KMS-11 (cell line): ENCODE data around the gene AMDHD2.

Experiments
- H2AFZ ChIP-seq: fragments of 200-600 bp; sonication (generic); 2 replicates; pipeline ENCODE4 v1.6.1; 2016; ENCODE audit warnings: antibody characterized with exemption, mixed run types, low read depth
- H3K27ac ChIP-seq: fragments of 200-600 bp; sonication (generic); 2 replicates; pipeline ENCODE4 v1.6.1; 2016; ENCODE audit warnings: mild to moderate bottlenecking, mixed run types
- H3K27me3 ChIP-seq: fragments of 200-600 bp; sonication (generic); 2 replicates; pipeline ENCODE4 v1.6.1; 2017; ENCODE audit warnings: mild to moderate bottlenecking, low read depth, mixed run types, moderate library complexity; ENCODE audit not compliant: insufficient read depth
- H3K36me3 ChIP-seq: fragments of 200-600 bp; sonication (generic); 2 replicates; pipeline ENCODE4 v1.6.1; 2017; ENCODE audit warnings: mild to moderate bottlenecking, mixed run types; ENCODE audit not compliant: insufficient read depth
- H3K4me1 ChIP-seq: fragments of 200-600 bp; sonication (generic); 2 replicates; pipeline ENCODE4 v1.6.1; 2016; ENCODE audit warnings: mild to moderate bottlenecking, low read depth, mixed run types; ENCODE audit not compliant: poor library complexity, severe bottlenecking
- H3K4me2 ChIP-seq: fragments of 200-600 bp; sonication (generic); 2 replicates; pipeline ENCODE4 v1.7.0; 2016; ENCODE audit warnings: mild to moderate bottlenecking, mixed run types
- H3K4me3 ChIP-seq: fragments of 200-600 bp; sonication (generic); IDR thresholded peaks from 2 replicates; pipeline ENCODE4 v1.6.1; 2017; ENCODE audit warnings: low read depth, low read length, mixed read lengths; ENCODE audit not compliant: insufficient read depth
- H3K79me2 ChIP-seq: fragments of 200-600 bp; sonication (generic); 2 replicates; pipeline ENCODE4 v1.6.1; 2016; ENCODE audit warnings: low read depth, mixed run types; ENCODE audit not compliant: insufficient read depth
- H3K9ac ChIP-seq: fragments of 200-600 bp; sonication (generic); 2 replicates; pipeline ENCODE4 v1.6.1; 2016; ENCODE audit warnings: mild to moderate bottlenecking, mixed run types
- H4K20me1 ChIP-seq: fragments of 200-600 bp; sonication (generic); 2 replicates; pipeline ENCODE4 v1.6.1; 2016; ENCODE audit warnings: mild to moderate bottlenecking, mixed run types; ENCODE audit not compliant: insufficient read depth
- CTCF ChIP-seq: fragments of 200-600 bp; sonication (generic); conservative IDR thresholded peaks from 2 replicates; pipeline ENCODE4 v1.6.1; 2017; ENCODE audit warnings: low read depth, mild to moderate bottlenecking, antibody characterized with exemption, low read length, moderate library complexity, mixed read lengths

AMDHD2 gene

GRCh38 chr16:2520097-2520783, at the start of gene AMDHD2:
TSS of gene AMDHD2 (plus strand) at chr16:2520371. CDS start at chr16:2520459, 88 bp downstream.
- H3K4me1 ChIP-seq: peaks cover 30% of the 10 kb centered on the region
- TF ChIP-seq CTCF: no peak

GRCh38 chr16:2470603-2471015, 49.6 kb upstream of the AMDHD2 start:
- H3K4me3 ChIP-seq: no peak overlapping the region
- peaks cover 46% of the 10 kb centered on the region for H3K4me1 ChIP-seq
- no peaks in the 10 kb centered on the region; the same call in 1 of the 2 replicates for H3K79me2 ChIP-seq
- 0 out of 2 replicates have a peak overlapping the region, but pooled peaks have one; percentile 10 for H3K4me2 ChIP-seq
- H4K20me1 ChIP-seq: no peaks in the 10 kb centered on the region
- H3K9ac ChIP-seq: no peak overlapping the region
- H2AFZ ChIP-seq: no peak overlapping the region
- H3K27me3 ChIP-seq: peaks cover 37% of the 10 kb centered on the region
- H3K36me3 ChIP-seq: no peaks in the 10 kb centered on the region
- H3K27ac ChIP-seq: no peak overlapping the region
- no peak for TF ChIP-seq CTCF

More at GRCh38 chr16:2520097-2520783, at the start of gene AMDHD2:
- peak within 1 kb of the TSS; percentile 19; the same call in 1 of the 2 replicates for H2AFZ ChIP-seq
- H3K27ac ChIP-seq: peak within 1 kb of the TSS; percentile 52; the same call in 1 of the 2 replicates
- peak within 1 kb of the TSS; percentile 66; the same call in 1 of the 2 replicates for H3K9ac ChIP-seq
- peak within 1 kb of the TSS; percentile 74 for H3K4me2 ChIP-seq
- no peaks in the 10 kb centered on the region; the same call in 1 of the 2 replicates for H4K20me1 ChIP-seq
- no peaks in the 10 kb centered on the region for H3K36me3 ChIP-seq
- peaks cover 66% of the 10 kb centered on the region for H3K79me2 ChIP-seq
- no peak within 1 kb of the TSS for H3K4me3 ChIP-seq
- no peaks in the 10 kb centered on the region for H3K27me3 ChIP-seq

- Histone ChIP-seq H3K4me2 (peak within 1 kb of the TSS; percentile 29), H3K27ac (no peak within 1 kb of the TSS), H3K9ac (no peak within 1 kb of the TSS), H4K20me1 (no peaks in the 10 kb centered on the region), H3K4me1 (peaks cover 51% of the 10 kb centered on the region), H3K27me3 (peaks cover 37% of the 10 kb centered on the region), H3K4me3 (no peak within 1 kb of the TSS), H3K36me3 (no peaks in the 10 kb centered on the region), H3K79me2 (no peaks in the 10 kb centered on the region; the same call in 1 of the 2 replicates), H2AFZ (no peak within 1 kb of the TSS)
- no peak for TF ChIP-seq CTCF
Measured at GRCh38 chr16:2471016-2471652, 49.0 kb upstream of the AMDHD2 start, which contains the start of gene NTN3. TSS of gene NTN3 (plus strand) at chr16:2471297. CDS start at chr16:2471702, 405 bp downstream.

- Histone ChIP-seq H3K9ac (no peak overlapping the region), H3K27me3 (peaks cover 37% of the 10 kb centered on the region), H3K27ac (no peak overlapping the region), H3K4me2 (peak overlapping the region; percentile 29; the same call in 1 of the 2 replicates), H3K4me1 (peaks cover 51% of the 10 kb centered on the region), H3K4me3 (no peak overlapping the region), H3K79me2 (no peaks in the 10 kb centered on the region; the same call in 1 of the 2 replicates), H2AFZ (no peak overlapping the region), H3K36me3 (no peaks in the 10 kb centered on the region), H4K20me1 (no peaks in the 10 kb centered on the region)
- no peak for TF ChIP-seq CTCF
Measured at GRCh38 chr16:2471653-2472487, 48.3 kb upstream of the AMDHD2 start.
